Glutamatergic neuron (in vitro differentiated cells): Measurements from ENCODE around the gene RFC3. TPM values are rescaled to one million over a fixed set of nuclear protein-coding genes. Genes with fewer than 3 reads are reported as not detected.
"Not testable (repeated sequence)": the region's sequence is repeated elsewhere in the genome, so short reads cannot be mapped to it uniquely, and the experiment has no call there.

Source experiments
- DNase-seq: peaks from one replicate; pipeline ENCODE4 v3.0.0; 2022
- H3K27ac Mint-ChIP-seq: one replicate; pipeline ENCODE4 v1.8.0; 2020; ENCODE audit warnings: mild to moderate bottlenecking, mixed read lengths, inconsistent platforms; ENCODE audit not compliant: unreplicated experiment
- H3K27me3 Mint-ChIP-seq: one replicate; pipeline ENCODE4 v1.8.0; 2020; ENCODE audit warnings: mild to moderate bottlenecking, moderate library complexity, mixed read lengths, inconsistent platforms; ENCODE audit not compliant: unreplicated experiment
- H3K36me3 Mint-ChIP-seq: one replicate; pipeline ENCODE4 v1.8.0; 2020; ENCODE audit warnings: mild to moderate bottlenecking, mixed read lengths, inconsistent platforms; ENCODE audit not compliant: unreplicated experiment
- H3K4me1 Mint-ChIP-seq: one replicate; pipeline ENCODE4 v1.8.0; 2020; ENCODE audit warnings: mild to moderate bottlenecking, low read depth, mixed read lengths, inconsistent platforms; ENCODE audit not compliant: unreplicated experiment
- H3K4me3 Mint-ChIP-seq: one replicate; pipeline ENCODE4 v1.8.0; 2020; ENCODE audit warnings: mild to moderate bottlenecking, mixed read lengths, inconsistent platforms; ENCODE audit not compliant: unreplicated experiment
- H3K9me3 Mint-ChIP-seq: one replicate; pipeline ENCODE4 v1.8.0; 2020; ENCODE audit warnings: mild to moderate bottlenecking, moderate library complexity, mixed read lengths, inconsistent platforms; ENCODE audit not compliant: unreplicated experiment
- CTCF ChIP-seq: fragments of 200-600 bp; sonication (generic); IDR thresholded peaks from one replicate; pipeline ENCODE4 v1.5.0; 2021; ENCODE audit not compliant: partially characterized antibody, unreplicated experiment
- total RNA-seq: library from RNA; stranded (reverse); fragmentation: NEBNext Ultra II Directional; extraction: Animal tissue kit (Norgen Biotek cat#: 25700); gene quantifications from one replicate; pipeline ENCODE4 v1.2.1, GENCODE V29; 2021; ENCODE audit not compliant: unreplicated experiment

RFC3 gene
- total RNA-seq, 1 donor from 2014 or later: 12.6 TPM

GRCh38 chr13:33776239-33776881 lies 41.6 kb upstream of the RFC3 start:
- no peak for DNase-seq
- Mint-ChIP-seq H3K27ac (no peak overlapping the region), H3K9me3 (no peaks in the 10 kb centered on the region), H3K4me3 (no peak overlapping the region), H3K4me1 (peaks cover 4% of the 10 kb centered on the region), H3K27me3 (no peaks in the 10 kb centered on the region), H3K36me3 (no peaks in the 10 kb centered on the region)
- TF ChIP-seq CTCF: no peak

DNA sequence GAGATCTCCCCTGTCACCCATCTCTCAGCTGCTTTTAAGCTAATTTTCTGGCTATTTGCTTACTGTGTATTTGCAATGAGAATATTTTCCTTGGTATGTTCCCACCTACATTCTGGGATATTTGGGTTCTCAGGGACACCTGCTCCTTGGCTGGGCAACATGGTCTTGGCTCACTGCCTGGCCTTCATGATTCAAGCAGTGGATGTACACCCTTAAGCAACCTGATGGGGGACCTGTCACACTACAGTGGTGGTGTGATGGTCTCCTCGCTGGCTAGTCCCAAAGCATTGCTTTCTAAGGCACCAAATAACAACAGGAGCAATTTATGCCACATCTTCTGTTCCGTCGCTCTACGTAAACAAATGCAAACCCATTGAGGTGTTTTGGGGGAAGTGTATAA lies 35.3 kb upstream of the RFC3 start:
- no peak for TF ChIP-seq CTCF
- no peaks in the 10 kb centered on the region for H3K9me3 Mint-ChIP-seq
- no peaks in the 10 kb centered on the region for H3K4me1 Mint-ChIP-seq
- no peak overlapping the region for H3K27ac Mint-ChIP-seq
- no peaks in the 10 kb centered on the region for H3K36me3 Mint-ChIP-seq
- no peak overlapping the region for H3K4me3 Mint-ChIP-seq
- H3K27me3 Mint-ChIP-seq: no peaks in the 10 kb centered on the region
- no peak for DNase-seq

DNA sequence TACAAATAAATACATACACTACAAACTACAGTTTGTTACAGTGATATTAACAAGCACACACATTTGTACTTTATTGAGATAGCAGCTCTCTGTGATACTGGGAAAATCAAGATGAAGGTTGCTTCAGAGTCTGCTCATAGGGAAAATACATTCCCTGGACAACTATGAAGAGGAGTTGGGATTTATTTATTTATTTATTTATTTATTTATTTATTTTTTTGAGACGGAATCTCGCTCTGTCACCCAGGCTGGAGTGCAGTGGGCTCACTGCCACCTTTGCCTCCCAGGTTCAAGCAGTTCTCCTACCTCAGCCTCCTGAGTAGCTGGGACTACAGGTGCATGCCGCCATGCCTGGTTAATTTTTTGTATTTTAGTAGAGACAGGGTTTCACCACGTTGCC lies 34.7 kb upstream of the RFC3 start:
- not testable (repeated sequence) for H3K4me1 Mint-ChIP-seq, DNase-seq, H3K36me3 Mint-ChIP-seq, H3K9me3 Mint-ChIP-seq, H3K4me3 Mint-ChIP-seq, H3K27me3 Mint-ChIP-seq, H3K27ac Mint-ChIP-seq

- H3K27ac Mint-ChIP-seq: no peak overlapping the region
- no peaks in the 10 kb centered on the region for H3K9me3 Mint-ChIP-seq
- H3K36me3 Mint-ChIP-seq: no peaks in the 10 kb centered on the region
- DNase-seq: no peak
- no peaks in the 10 kb centered on the region for H3K27me3 Mint-ChIP-seq
- H3K4me3 Mint-ChIP-seq: no peak overlapping the region
- TF ChIP-seq CTCF: no peak
- H3K4me1 Mint-ChIP-seq: no peaks in the 10 kb centered on the region
Measured at GRCh38 chr13:33784738-33785137, 33.2 kb upstream of the RFC3 start.

DNA sequence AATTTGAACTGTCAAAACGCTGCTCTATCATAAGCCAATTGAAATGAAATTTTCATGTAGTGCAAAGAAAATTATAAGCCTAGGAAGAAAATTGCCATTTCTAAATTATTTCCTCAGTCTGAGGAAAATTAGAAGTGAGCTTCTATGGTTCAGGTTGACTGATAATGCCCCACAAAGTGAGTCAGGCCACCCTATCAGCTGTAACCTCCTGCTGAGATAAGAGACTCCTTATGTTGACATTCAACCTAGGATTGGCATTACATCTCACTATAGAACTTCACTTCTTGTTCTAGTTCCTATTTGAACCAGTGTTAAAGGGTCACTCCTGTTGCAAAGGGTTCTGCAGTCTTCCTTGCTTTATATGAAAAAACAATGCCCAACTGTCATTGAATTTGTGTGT lies 32.6 kb upstream of the RFC3 start:
- TF ChIP-seq CTCF: no peak
- no peak overlapping the region for H3K27ac Mint-ChIP-seq
- no peaks in the 10 kb centered on the region for H3K36me3 Mint-ChIP-seq
- no peak for DNase-seq
- no peaks in the 10 kb centered on the region for H3K27me3 Mint-ChIP-seq
- no peaks in the 10 kb centered on the region for H3K9me3 Mint-ChIP-seq
- H3K4me3 Mint-ChIP-seq: no peak overlapping the region
- H3K4me1 Mint-ChIP-seq: no peaks in the 10 kb centered on the region
